CD4-positive, alpha-beta T cell (primary cell): Measurements from ENCODE around the gene LY6G5C. TPM values are rescaled to one million over a fixed set of nuclear protein-coding genes. Genes with fewer than 3 reads are reported as not detected.

Experiments used
- ATAC-seq: fragments of 200-7000 bp; cut with Tn5 transposase; one replicate; pipeline ENCODE4 v1.10.0; 2022; ENCODE audit warnings: mild to moderate bottlenecking; ENCODE audit not compliant: poor library complexity
- CTCF ChIA-PET: fragments of 350-600 bp; sonication (Branson Sonifier 250); formaldehyde crosslinking; loops from one replicate; lab custom pipeline; 2021; ENCODE audit warnings: antibody characterized with exemption, inconsistent platforms; lab: Charles Lee
- POLR2A ChIA-PET: fragments of 350-600 bp; sonication (Branson Sonifier 250); formaldehyde crosslinking; loops from one replicate; lab custom pipeline; 2021; ENCODE audit warnings: antibody characterized with exemption, inconsistent platforms; lab: Charles Lee
- DNase-seq, 14 experiments: peaks; one replicate each; pipeline ENCODE4 v3.0.0-alpha.2; 2013 to 2020; ENCODE audit warnings: mixed read lengths in 2 of 14
- H3K27ac ChIP-seq, 2 donors: one replicate each; pipeline versions ENCODE4 v1.5.1 to v1.7.0; 2013; ENCODE audit warnings: low read length in 2 of 2, low read depth in 1 of 2, mild to moderate bottlenecking in 1 of 2
- H3K27me3 ChIP-seq, 2 experiments: 1 replicate in 1 of 2; 2 replicates in 1 of 2; pipeline versions ENCODE4 v1.6.1 to v1.7.0; 2013; ENCODE audit warnings: low read length in 2 of 2, control low read depth in 1 of 2, mild to moderate bottlenecking in 1 of 2, moderate library complexity in 1 of 2; ENCODE audit not compliant: insufficient read depth in 2 of 2, control insufficient read depth in 1 of 2
- H3K36me3 ChIP-seq: one replicate; pipeline ENCODE4 v1.6.1; 2013; ENCODE audit warnings: low read length, control low read depth; ENCODE audit not compliant: insufficient read depth
- H3K4me1 ChIP-seq: one replicate; pipeline ENCODE4 v1.6.1; 2013; ENCODE audit warnings: low read length, control low read depth; ENCODE audit not compliant: insufficient read depth
- H3K4me3 ChIP-seq: one replicate; pipeline ENCODE4 v1.5.1; 2013; ENCODE audit warnings: mild to moderate bottlenecking, low read length, moderate library complexity
- H3K9me3 ChIP-seq, 2 experiments: 1 replicate in 1 of 2; 2 replicates in 1 of 2; pipeline versions ENCODE4 v1.6.1 to v1.7.0; 2013; ENCODE audit warnings: low read length in 2 of 2, mild to moderate bottlenecking in 2 of 2, control low read depth in 1 of 2, moderate library complexity in 1 of 2; ENCODE audit not compliant: control insufficient read depth in 1 of 2, insufficient read depth in 1 of 2
- H3K27ac Mint-ChIP-seq: one replicate; pipeline ENCODE4 v1.8.0; 2020; ENCODE audit warnings: mixed read lengths
- H3K27me3 Mint-ChIP-seq: one replicate; pipeline ENCODE4 v1.8.0; 2021; ENCODE audit warnings: mixed read lengths
- H3K36me3 Mint-ChIP-seq: one replicate; pipeline ENCODE4 v1.8.0; 2021; ENCODE audit warnings: low read depth, mixed read lengths
- H3K4me1 Mint-ChIP-seq: one replicate; pipeline ENCODE4 v1.8.0; 2021; ENCODE audit warnings: low read depth, mixed read lengths
- H3K4me3 Mint-ChIP-seq: one replicate; pipeline ENCODE4 v1.8.0; 2020; ENCODE audit warnings: mild to moderate bottlenecking, mixed read lengths
- H3K9me3 Mint-ChIP-seq: one replicate; pipeline ENCODE4 v1.8.0; 2020; ENCODE audit warnings: mixed read lengths
- intact Hi-C, 2 experiments: fragments of 100-400 bp; cut with DNase I in 1 of 2; cut with micrococcal nuclease in 1 of 2; formaldehyde crosslinking; loops; one replicate each; pipeline versions ENCODE4 v1.15.1 to v1.9.0; 2023 to 2025; cut with DNase I, micrococcal nuclease
- total RNA-seq, 174 experiments: library from RNA in 2 of 174; stranded (reverse) in 2 of 174; gene quantifications; one replicate each; pipeline ENCODE4 v1.2.3 and lab custom pipeline; 2021 to 2026
- TF ChIP-seq, protein P1 (sequence below): fragments of 200-600 bp; IDR thresholded peaks from one replicate; pipeline ENCODE4 v1.8.0; 2022; ENCODE audit warnings: antibody characterized with exemption, mild to moderate bottlenecking

LY6G5C gene
- total RNA-seq, 2 experiments from 2014 or later = 0.49 to 0.67 TPM

DNA sequence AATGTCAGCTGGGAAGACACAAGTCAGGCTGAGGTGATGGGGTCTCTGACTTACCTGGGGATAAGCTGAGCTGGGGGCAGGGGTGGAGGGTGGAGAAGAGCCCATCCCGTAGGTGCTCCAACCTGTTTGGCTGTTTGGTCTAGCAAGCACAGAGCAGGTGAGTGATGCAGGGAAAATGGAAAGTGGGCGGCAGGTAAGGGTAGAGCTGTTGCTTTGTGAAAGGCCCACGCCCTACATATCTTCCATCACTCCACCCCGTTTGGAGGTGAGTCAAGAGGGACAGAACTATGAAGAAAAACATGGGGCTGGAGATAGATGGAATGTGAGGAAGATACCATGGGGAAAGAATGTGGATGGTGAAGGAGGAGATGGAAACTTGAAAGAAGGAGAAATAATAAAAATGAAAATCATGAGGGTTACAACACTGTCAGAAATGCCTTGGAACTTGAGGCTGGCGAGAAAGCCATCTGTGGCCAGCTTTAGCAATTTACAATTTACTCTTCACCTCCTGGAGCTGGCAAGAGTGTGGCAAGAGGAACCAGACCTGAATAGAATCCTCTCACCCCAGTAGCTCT, 39.4 kb upstream of the LY6G5C start:
- no peak for ATAC-seq
- TF ChIP-seq, protein P1, sequence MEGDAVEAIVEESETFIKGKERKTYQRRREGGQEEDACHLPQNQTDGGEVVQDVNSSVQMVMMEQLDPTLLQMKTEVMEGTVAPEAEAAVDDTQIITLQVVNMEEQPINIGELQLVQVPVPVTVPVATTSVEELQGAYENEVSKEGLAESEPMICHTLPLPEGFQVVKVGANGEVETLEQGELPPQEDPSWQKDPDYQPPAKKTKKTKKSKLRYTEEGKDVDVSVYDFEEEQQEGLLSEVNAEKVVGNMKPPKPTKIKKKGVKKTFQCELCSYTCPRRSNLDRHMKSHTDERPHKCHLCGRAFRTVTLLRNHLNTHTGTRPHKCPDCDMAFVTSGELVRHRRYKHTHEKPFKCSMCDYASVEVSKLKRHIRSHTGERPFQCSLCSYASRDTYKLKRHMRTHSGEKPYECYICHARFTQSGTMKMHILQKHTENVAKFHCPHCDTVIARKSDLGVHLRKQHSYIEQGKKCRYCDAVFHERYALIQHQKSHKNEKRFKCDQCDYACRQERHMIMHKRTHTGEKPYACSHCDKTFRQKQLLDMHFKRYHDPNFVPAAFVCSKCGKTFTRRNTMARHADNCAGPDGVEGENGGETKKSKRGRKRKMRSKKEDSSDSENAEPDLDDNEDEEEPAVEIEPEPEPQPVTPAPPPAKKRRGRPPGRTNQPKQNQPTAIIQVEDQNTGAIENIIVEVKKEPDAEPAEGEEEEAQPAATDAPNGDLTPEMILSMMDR = no peak
- intact Hi-C loops = no loop called here
- H3K4me1 ChIP-seq = peaks cover 6% of the 10 kb centered on the region
- Mint-ChIP-seq H3K9me3 (no peaks in the 10 kb centered on the region), H3K27ac (no peak overlapping the region), H3K27me3 (no peaks in the 10 kb centered on the region), H3K4me1 (no peaks in the 10 kb centered on the region), H3K36me3 (no peaks in the 10 kb centered on the region), H3K4me3 (no peak overlapping the region)
- H3K36me3 ChIP-seq = no peaks in the 10 kb centered on the region
- DNase-seq = no peak
- no peak overlapping the region for H3K4me3 ChIP-seq
- no peaks in the 10 kb centered on the region for H3K9me3 ChIP-seq
- POLR2A ChIA-PET = no interaction called here
- H3K27ac ChIP-seq = no peak overlapping the region
- no peaks in the 10 kb centered on the region for H3K27me3 ChIP-seq
- CTCF ChIA-PET = interaction anchor here (0.6 kb wide), 1 partner anchor 602 kb away, joined by 3 read pairs; no protein-coding TSS in a partner anchor

DNA sequence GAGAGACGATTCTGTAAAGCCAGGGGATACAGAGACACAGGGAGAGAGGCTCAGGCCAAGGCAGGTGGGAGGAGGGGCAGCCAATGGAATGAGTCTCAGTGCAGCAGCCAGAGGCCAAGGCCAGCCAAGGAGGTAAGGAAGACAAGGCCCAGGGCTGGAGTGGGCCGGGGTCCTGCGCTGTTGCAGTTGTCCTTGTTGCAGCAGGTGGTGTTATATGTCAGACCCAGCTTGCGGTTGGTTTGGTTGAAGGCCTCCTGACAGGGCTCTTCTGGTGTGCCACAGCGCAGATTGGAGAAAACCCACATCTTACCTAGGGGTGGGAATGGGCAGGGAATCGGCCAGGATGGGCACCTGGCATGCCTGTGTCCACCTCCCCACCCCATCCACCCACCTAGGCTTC, 38.1 kb upstream of the LY6G5C start:
- Histone ChIP-seq H3K4me1 (peaks cover 6% of the 10 kb centered on the region), H3K27me3 (no peaks in the 10 kb centered on the region), H3K4me3 (no peak overlapping the region), H3K9me3 (no peaks in the 10 kb centered on the region), H3K27ac (no peak overlapping the region), H3K36me3 (no peaks in the 10 kb centered on the region)
- no peak for ATAC-seq
- Mint-ChIP-seq H3K27ac (no peak overlapping the region), H3K4me1 (peaks cover 3% of the 10 kb centered on the region), H3K4me3 (no peak overlapping the region), H3K36me3 (no peaks in the 10 kb centered on the region), H3K9me3 (no peaks in the 10 kb centered on the region), H3K27me3 (no peaks in the 10 kb centered on the region)
- POLR2A ChIA-PET = no interaction called here
- no peak for DNase-seq
- CTCF ChIA-PET = no interaction called here
- intact Hi-C loops = no loop called here
- TF ChIP-seq, protein P1 = no peak

DNA sequence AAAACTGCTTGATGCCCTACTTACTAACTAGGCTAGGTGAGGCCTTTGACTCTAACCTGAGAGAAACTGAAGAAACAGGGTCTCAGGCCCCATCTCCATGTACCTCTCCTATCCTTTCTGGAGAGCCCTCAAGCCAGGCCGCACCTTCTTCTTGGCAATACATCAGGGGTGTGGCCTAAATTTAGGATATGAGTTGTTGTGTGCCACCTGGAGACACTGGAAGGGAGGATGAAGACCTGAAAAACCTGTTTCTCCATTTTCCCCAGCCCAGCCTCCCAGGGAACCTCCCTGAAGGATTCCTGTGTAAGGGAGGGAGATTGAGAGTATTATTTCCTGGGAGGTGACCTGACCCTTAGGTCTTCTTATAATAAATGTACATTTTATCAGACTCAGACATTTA, 37.4 kb upstream of the LY6G5C start:
- Histone ChIP-seq H3K9me3 (no peaks in the 10 kb centered on the region), H3K27me3 (no peaks in the 10 kb centered on the region), H3K4me1 (peaks cover 5% of the 10 kb centered on the region), H3K4me3 (no peak overlapping the region), H3K27ac (no peak overlapping the region), H3K36me3 (no peaks in the 10 kb centered on the region)
- CTCF ChIA-PET = no interaction called here
- no peak for DNase-seq
- TF ChIP-seq, protein P1 = no peak
- Mint-ChIP-seq H3K27me3 (no peaks in the 10 kb centered on the region), H3K9me3 (no peaks in the 10 kb centered on the region), H3K4me3 (no peak overlapping the region), H3K4me1 (peaks cover 6% of the 10 kb centered on the region), H3K27ac (no peak overlapping the region), H3K36me3 (no peaks in the 10 kb centered on the region)
- intact Hi-C loops = no loop called here
- POLR2A ChIA-PET = no interaction called here
- no peak for ATAC-seq
